K562 (cell line): ENCODE measurements around the gene SLC34A1. TPM values are rescaled to one million over a fixed set of nuclear protein-coding genes. Genes with fewer than 3 reads are reported as not detected.

ENCODE experiments used
- AFF4 ChIP-seq: sonication (generic); formaldehyde crosslinking; IDR thresholded peaks from 2 replicates; pipeline ENCODE4 v1.8.0; 2023; ENCODE audit warnings: mild to moderate bottlenecking, missing genetic modification reagents
- DACH1 ChIP-seq: fragments of 450-650 bp; IDR thresholded peaks from 2 replicates; pipeline ENCODE4 v1.6.1; 2018; ENCODE audit not compliant: partially characterized antibody
- ELF2 ChIP-seq: fragments of 250-450 bp; sonication (Bioruptor Pico); IDR thresholded peaks from 2 replicates; pipeline ENCODE4 v1.5.0; 2021; ENCODE audit warnings: mild to moderate bottlenecking
- FUS ChIP-seq: fragments of 200-400 bp; formaldehyde crosslinking; optimal IDR thresholded peaks from 2 replicates; pipeline ENCODE3; 2017; ENCODE audit warnings: low read depth, low read length
- HMG20B ChIP-seq: fragments of 250-450 bp; sonication (Bioruptor Pico); IDR thresholded peaks from 2 replicates; pipeline ENCODE4 v1.5.0; 2021; ENCODE audit warnings: mild to moderate bottlenecking
- HSF4 ChIP-seq: fragments of 250-450 bp; sonication (Bioruptor Pico); IDR thresholded peaks from 2 replicates; pipeline ENCODE4 v2.1.2; 2022; ENCODE audit warnings: mild to moderate bottlenecking, moderate library complexity, borderline replicate concordance
- MAX ChIP-seq: sonication (generic); formaldehyde crosslinking; IDR thresholded peaks from 2 replicates; pipeline ENCODE4 v1.9.0; 2022; ENCODE audit warnings: mild to moderate bottlenecking, missing genetic modification reagents
- NFATC3 ChIP-seq: fragments of 450-650 bp; IDR thresholded peaks from 2 replicates; pipeline ENCODE4 v1.6.1; 2017; ENCODE audit warnings: mild to moderate bottlenecking
- NFIC ChIP-seq: fragments of 450-650 bp; IDR thresholded peaks from 2 replicates; pipeline ENCODE4 v1.6.1; 2017; ENCODE audit warnings: mild to moderate bottlenecking, inconsistent platforms
- NR2C1 ChIP-seq, 2 experiments: fragments of 450-650 bp; IDR thresholded peaks; 2 replicates each; pipeline ENCODE4 v1.6.1; 2017; ENCODE audit warnings: mild to moderate bottlenecking in 2 of 2, antibody characterized with exemption in 1 of 2, inconsistent platforms in 1 of 2, missing compliant biosample characterization in 1 of 2, missing genetic modification characterization in 1 of 2
- PBX2 ChIP-seq, 2 experiments: IDR thresholded peaks in 1 of 2; conservative IDR thresholded peaks in 1 of 2; 2 replicates each; pipeline ENCODE4 v1.6.1; 2016; ENCODE audit warnings: low read depth in 2 of 2, mild to moderate bottlenecking in 1 of 2, missing compliant biosample characterization in 1 of 2, missing genetic modification characterization in 1 of 2, moderate library complexity in 1 of 2
- SNIP1 ChIP-seq: fragments of 450-650 bp; IDR thresholded peaks from 2 replicates; pipeline ENCODE4 v1.7.1; 2017; ENCODE audit warnings: low read depth, mild to moderate bottlenecking
- TEAD4 ChIP-seq, 2 experiments: sonication (generic) in 1 of 2; formaldehyde crosslinking in 1 of 2; IDR thresholded peaks; 2 replicates each; pipeline versions ENCODE4 v1.6.1 to v1.8.0; 2012 to 2022; ENCODE audit warnings: borderline replicate concordance in 1 of 2, inconsistent platforms in 1 of 2, low read length in 1 of 2, mild to moderate bottlenecking in 1 of 2, missing genetic modification reagents in 1 of 2
- TRIM25 ChIP-seq: fragments of 450-650 bp; IDR thresholded peaks from 2 replicates; pipeline ENCODE4 v1.7.0; 2016; ENCODE audit warnings: borderline replicate concordance
- ZFP36 ChIP-seq: fragments of 150-350 bp; IDR thresholded peaks from 2 replicates; pipeline ENCODE4 v1.6.1; 2018; ENCODE audit warnings: low read length, low read depth; ENCODE audit not compliant: partially characterized antibody
- ZNF175 ChIP-seq: fragments of 200-800 bp; sonication (Bioruptor generic); IDR thresholded peaks from 2 replicates; pipeline ENCODE4 v1.6.1; 2016; ENCODE audit warnings: low read depth, mild to moderate bottlenecking, missing genetic modification characterization, missing compliant biosample characterization
- ZNF253 ChIP-seq: fragments of 250-450 bp; sonication (Bioruptor Pico); conservative IDR thresholded peaks from 2 replicates; pipeline ENCODE4 v1.6.1; 2021; ENCODE audit warnings: mild to moderate bottlenecking
- ZNF263 ChIP-seq: sonication (generic); formaldehyde crosslinking; IDR thresholded peaks from 2 replicates; pipeline ENCODE4 v1.8.0; 2022; ENCODE audit warnings: mild to moderate bottlenecking, missing genetic modification reagents, borderline replicate concordance
- polyA plus RNA-seq, 8 experiments: library from polyadenylated mRNA; depleted of rRNA in 4 of 8; stranded (reverse) in 5 of 8; unstranded in 3 of 8; fragments of >200 nt; fragmentation: Nextera tagmentation in 2 of 8; fragmentation: Illumina TruSeq in 1 of 8; extraction: Ambion mirVana in 2 of 8; extraction: Trizol in 1 of 8; gene quantifications; 2 replicates each; pipeline versions ENCODE4 v1.2.1 to v1.2.3, GENCODE V29; 2011 to 2014; ENCODE audit warnings: inconsistent platforms in 1 of 8, missing spikeins in 1 of 8
- total RNA-seq, 7 experiments: library from RNA; depleted of rRNA in 6 of 7; stranded (reverse); fragments of >200 nt in 6 of 7; fragmentation: Illumina TruSeq in 2 of 7; extraction: Trizol in 2 of 7; gene quantifications; 2 replicates each; pipeline versions ENCODE4 v1.2.1 to v1.2.3, GENCODE V29; 2011 to 2021; ENCODE audit warnings: low replicate concordance in 1 of 7

SLC34A1 gene
- total and polyA plus RNA-seq, 9 of the 15 experiments (the other 6 are each of a cell fraction or from before 2014, with no cell fraction given) = not detected

- TF ChIP-seq MAX (CRISPR knock-in tag) = peak; percentile 53
- no peak for TF ChIP-seq TRIM25
- peak; percentile 84 for TF ChIP-seq ZFP36
- peak; percentile 58 for TF ChIP-seq NFIC
- no peak; the same call in 1 of the 2 replicates for TF ChIP-seq NR2C1 (IDR thresholded peaks at IDR 0.05)
- no peak for TF ChIP-seq NR2C1 (tag; IDR thresholded peaks at IDR 0.05)
- TF ChIP-seq AFF4 (CRISPR knock-in tag) = peak; percentile 84
- TF ChIP-seq HMG20B (CRISPR knock-in tag) = no peak; the same call in 1 of the 2 replicates
- TF ChIP-seq HSF4 (CRISPR knock-in tag) = no peak
- TF ChIP-seq DACH1 = peak; percentile 84
- TF ChIP-seq FUS = no peak
- no peak for TF ChIP-seq ZNF253
- peak; percentile 77 for TF ChIP-seq PBX2 (CRISPR knock-in tag; IDR thresholded peaks at IDR 0.05; ENCODE audit: low read depth)
- peak; percentile 98 for TF ChIP-seq PBX2 (tag; conservative IDR thresholded peaks at IDR 0.05; ENCODE audit: low read depth)
- TF ChIP-seq ZNF175 (CRISPR knock-in tag) = peak; percentile 68; the same call in 1 of the 2 replicates
- TF ChIP-seq SNIP1 = no peak
- no peak for TF ChIP-seq ELF2
- TF ChIP-seq ZNF263 (CRISPR knock-in tag) = no peak
- TF ChIP-seq TEAD4 (IDR thresholded peaks at IDR 0.05; ENCODE audit: low read length) = 0 out of 2 replicates have a peak, but pooled peaks have one; percentile 17
- TF ChIP-seq TEAD4 (CRISPR knock-in tag; IDR thresholded peaks at IDR 0.05; ENCODE audit: borderline replicate concordance) = no peak
- no peak for TF ChIP-seq NFATC3
Observed at GRCh38 chr5:177425801-177426565, 41.7 kb downstream of the SLC34A1 start (continued).
